NCI-H1417 treated with DMSO at 0.1 percent for 48 hours (cell line): ENCODE measurements around the gene CD96.
"Not testable (repeated sequence)": the region's sequence is repeated elsewhere in the genome, so short reads cannot be mapped to it uniquely, and the experiment has no call there.

Experiments
- DNase-seq: peaks from one replicate; lab custom pipeline; 2025; lab: John Stamatoyannopoulos, UW

The CD96 gene

GRCh38 chr3:111561902-111562301 is 19.9 kb downstream of the CD96 start:
- DNase-seq, result not testable (repeated sequence)

GRCh38 chr3:111566844-111567243 is 24.8 kb downstream of the CD96 start:
- no peak for DNase-seq

GRCh38 chr3:111568355-111568754 is 26.4 kb downstream of the CD96 start:
- no peak for DNase-seq

- no peak for DNase-seq
Measured at GRCh38 chr3:111568911-111569310, 26.9 kb downstream of the CD96 start.

GRCh38 chr3:111570404-111571030 is 28.5 kb downstream of the CD96 start:
- no peak for DNase-seq

GRCh38 chr3:111571282-111571681 is 29.3 kb downstream of the CD96 start:
- DNase-seq, result no peak

GRCh38 chr3:111571907-111572460 is 30.0 kb downstream of the CD96 start:
- no peak for DNase-seq

- no peak for DNase-seq
Measured at GRCh38 chr3:111577113-111577512, 35.1 kb downstream of the CD96 start.

GRCh38 chr3:111577798-111578685 is 36.0 kb downstream of the CD96 start:
- DNase-seq, result no peak

- no peak for DNase-seq
Measured at GRCh38 chr3:111578867-111579266, 36.9 kb downstream of the CD96 start.

GRCh38 chr3:111579495-111579894 is 37.5 kb downstream of the CD96 start:
- DNase-seq, result no peak

- no peak for DNase-seq
Measured at GRCh38 chr3:111581403-111582119, 39.6 kb downstream of the CD96 start.

- DNase-seq, result no peak
Measured at GRCh38 chr3:111582120-111582474, 40.1 kb downstream of the CD96 start.

GRCh38 chr3:111584744-111585143 is 42.7 kb downstream of the CD96 start:
- DNase-seq, result no peak

- no peak for DNase-seq
Measured at GRCh38 chr3:111585217-111585616, 43.2 kb downstream of the CD96 start.

- no peak for DNase-seq
Measured at GRCh38 chr3:111588527-111588926, 46.5 kb downstream of the CD96 start.

GRCh38 chr3:111589303-111590142 is 47.5 kb downstream of the CD96 start:
- no peak for DNase-seq

GRCh38 chr3:111590143-111590491 is 48.1 kb downstream of the CD96 start:
- DNase-seq, result no peak

- no peak for DNase-seq
Measured at GRCh38 chr3:111591555-111591954, 49.6 kb downstream of the CD96 start.

GRCh38 chr3:111592143-111592542 is 50.1 kb downstream of the CD96 start:
- no peak for DNase-seq

- no peak for DNase-seq
Measured at GRCh38 chr3:111592936-111593335, 50.9 kb downstream of the CD96 start.

- DNase-seq, result no peak
Measured at GRCh38 chr3:111593666-111594065, 51.7 kb downstream of the CD96 start.
